ENCODE data around the gene IL17B.

DNA sequence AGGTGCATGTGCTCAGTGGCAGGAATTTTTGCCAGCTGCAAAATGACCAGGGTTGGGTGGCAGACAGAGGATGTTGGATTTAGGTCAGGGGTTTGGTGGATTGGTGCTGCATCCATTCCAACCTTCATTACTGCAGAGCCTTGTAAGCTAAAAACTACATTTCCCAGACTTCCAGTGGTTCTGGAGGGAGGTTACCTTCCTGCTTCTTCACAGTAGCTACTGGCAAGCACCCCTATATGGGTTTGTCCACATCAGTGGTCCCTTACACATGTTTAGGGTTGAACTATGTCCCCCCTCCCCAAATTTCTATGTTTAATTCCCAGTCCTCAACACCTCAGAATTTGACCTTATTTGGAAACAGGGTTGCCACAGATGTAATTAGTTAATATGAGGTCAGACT lies 20.7 kb upstream of the IL17B start:
- TF ChIP-seq, protein P1, sequence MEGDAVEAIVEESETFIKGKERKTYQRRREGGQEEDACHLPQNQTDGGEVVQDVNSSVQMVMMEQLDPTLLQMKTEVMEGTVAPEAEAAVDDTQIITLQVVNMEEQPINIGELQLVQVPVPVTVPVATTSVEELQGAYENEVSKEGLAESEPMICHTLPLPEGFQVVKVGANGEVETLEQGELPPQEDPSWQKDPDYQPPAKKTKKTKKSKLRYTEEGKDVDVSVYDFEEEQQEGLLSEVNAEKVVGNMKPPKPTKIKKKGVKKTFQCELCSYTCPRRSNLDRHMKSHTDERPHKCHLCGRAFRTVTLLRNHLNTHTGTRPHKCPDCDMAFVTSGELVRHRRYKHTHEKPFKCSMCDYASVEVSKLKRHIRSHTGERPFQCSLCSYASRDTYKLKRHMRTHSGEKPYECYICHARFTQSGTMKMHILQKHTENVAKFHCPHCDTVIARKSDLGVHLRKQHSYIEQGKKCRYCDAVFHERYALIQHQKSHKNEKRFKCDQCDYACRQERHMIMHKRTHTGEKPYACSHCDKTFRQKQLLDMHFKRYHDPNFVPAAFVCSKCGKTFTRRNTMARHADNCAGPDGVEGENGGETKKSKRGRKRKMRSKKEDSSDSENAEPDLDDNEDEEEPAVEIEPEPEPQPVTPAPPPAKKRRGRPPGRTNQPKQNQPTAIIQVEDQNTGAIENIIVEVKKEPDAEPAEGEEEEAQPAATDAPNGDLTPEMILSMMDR (IDR thresholded peaks at IDR 0.05) = no peak
- TF ChIP-seq EP300 (IDR thresholded peaks at IDR 0.05) = no peak
- TF ChIP-seq POLR2AphosphoS5 (IDR thresholded peaks at IDR 0.05) = no peak
- no peak for TF ChIP-seq POLR2A (IDR thresholded peaks at IDR 0.05)

Data from upper lobe of left lung (tissue), 4 donors.